WTC11 (cell line): ENCODE data around the gene PDE8A. TPM values are rescaled to one million over a fixed set of nuclear protein-coding genes. Genes with fewer than 3 reads are reported as not detected.

Experiments used
- ATAC-seq: fragments of 200-7000 bp; cut with Tn5 transposase; 2 replicates; pipeline ENCODE4 v1.10.0; 2021; ENCODE audit warnings: mild to moderate bottlenecking, moderate library complexity
- CTCF ChIA-PET: fragments of 300-600 bp; sonication (Branson Sonifier 250); formaldehyde crosslinking; loops from one replicate; lab custom pipeline; 2021; ENCODE audit warnings: antibody characterized with exemption; lab: Charles Lee
- POLR2A ChIA-PET: fragments of 350-600 bp; sonication (Branson Sonifier 250); formaldehyde crosslinking; loops from one replicate; lab custom pipeline; 2021; ENCODE audit warnings: antibody characterized with exemption; lab: Charles Lee
- DNase-seq: peaks from one replicate; pipeline ENCODE4 v3.0.0; 2021; ENCODE audit warnings: low spot score
- H3K27ac Mint-ChIP-seq: 2 replicates; pipeline ENCODE4 v1.8.0; 2021; ENCODE audit warnings: mixed read lengths
- H3K27me3 Mint-ChIP-seq: 2 replicates; pipeline ENCODE4 v1.8.0; 2021; ENCODE audit warnings: low read depth, mild to moderate bottlenecking, moderate library complexity, mixed read lengths
- H3K36me3 Mint-ChIP-seq: 2 replicates; pipeline ENCODE4 v1.8.0; 2021; ENCODE audit warnings: mixed read lengths
- H3K4me1 Mint-ChIP-seq: 2 replicates; pipeline ENCODE4 v1.8.0; 2022; ENCODE audit warnings: mixed read lengths
- H3K4me3 Mint-ChIP-seq: 2 replicates; pipeline ENCODE4 v1.8.0; 2021; ENCODE audit warnings: mild to moderate bottlenecking, moderate library complexity, mixed read lengths
- H3K9me3 Mint-ChIP-seq: 2 replicates; pipeline ENCODE4 v1.8.0; 2021; ENCODE audit warnings: mixed read lengths
- ESRRA ChIP-seq: sonication (generic); formaldehyde crosslinking; IDR thresholded peaks from 2 replicates; pipeline ENCODE4 v1.8.1; 2022; ENCODE audit warnings: mild to moderate bottlenecking, missing genetic modification reagents, borderline replicate concordance
- FOXP1 ChIP-seq: sonication (generic); formaldehyde crosslinking; IDR thresholded peaks from 2 replicates; pipeline ENCODE4 v1.8.0; 2022; ENCODE audit warnings: missing genetic modification reagents, mild to moderate bottlenecking, moderate library complexity, borderline replicate concordance
- HMGA2 ChIP-seq: fragments of 250-450 bp; sonication (Bioruptor Pico); IDR thresholded peaks from 2 replicates; pipeline ENCODE4 v1.4.0; 2021; ENCODE audit warnings: mild to moderate bottlenecking, moderate library complexity
- JAZF1 ChIP-seq: fragments of 250-450 bp; sonication (Bioruptor Pico); IDR thresholded peaks from 2 replicates; pipeline ENCODE4 v1.9.0; 2021; ENCODE audit warnings: moderate library complexity, mild to moderate bottlenecking, inconsistent platforms
- NFATC4 ChIP-seq: fragments of 250-450 bp; sonication (Bioruptor Pico); IDR thresholded peaks from 2 replicates; pipeline ENCODE4 v1.9.0; 2021; ENCODE audit warnings: mild to moderate bottlenecking
- NR2C2 ChIP-seq: sonication (generic); formaldehyde crosslinking; IDR thresholded peaks from 2 replicates; pipeline ENCODE4 v1.8.0; 2022; ENCODE audit warnings: mild to moderate bottlenecking, missing genetic modification reagents
- NR3C1 ChIP-seq: sonication (generic); formaldehyde crosslinking; conservative IDR thresholded peaks from 2 replicates; pipeline ENCODE4 v1.8.1; 2023; ENCODE audit warnings: low read depth, mild to moderate bottlenecking, missing genetic modification reagents
- PRRX2 ChIP-seq: fragments of 250-450 bp; sonication (Bioruptor Pico); IDR thresholded peaks from 2 replicates; pipeline ENCODE4 v1.8.0; 2021; ENCODE audit warnings: mild to moderate bottlenecking
- RORB ChIP-seq: fragments of 250-450 bp; sonication (Bioruptor Pico); IDR thresholded peaks from 2 replicates; pipeline ENCODE4 v1.9.0; 2021; ENCODE audit warnings: mild to moderate bottlenecking
- SMAD4 ChIP-seq: sonication (generic); formaldehyde crosslinking; IDR thresholded peaks from 2 replicates; pipeline ENCODE4 v1.8.0; 2022; ENCODE audit warnings: mild to moderate bottlenecking, missing genetic modification reagents
- USF1 ChIP-seq: sonication (generic); formaldehyde crosslinking; IDR thresholded peaks from 2 replicates; pipeline ENCODE4 v1.8.0; 2022; ENCODE audit warnings: mild to moderate bottlenecking, missing genetic modification reagents
- ZNF317 ChIP-seq: sonication (generic); formaldehyde crosslinking; IDR thresholded peaks from 2 replicates; pipeline ENCODE4 v1.8.1; 2023; ENCODE audit warnings: low read depth, mild to moderate bottlenecking, moderate library complexity, missing genetic modification reagents, borderline replicate concordance
- total RNA-seq: library from RNA; stranded (reverse); gene quantifications from 3 replicates; pipeline ENCODE4 v1.2.3, GENCODE V29; 2021
- TF ChIP-seq, protein P1 (sequence below): sonication (generic); formaldehyde crosslinking; IDR thresholded peaks from 2 replicates; pipeline ENCODE4 v1.8.0; 2023; ENCODE audit warnings: mild to moderate bottlenecking, missing genetic modification reagents
- TF ChIP-seq, protein P2 (sequence below): fragments of 250-450 bp; sonication (Bioruptor Pico); conservative IDR thresholded peaks from 2 replicates; pipeline ENCODE4 v1.9.0; 2021; ENCODE audit warnings: mild to moderate bottlenecking
- TF ChIP-seq, protein P3 (sequence below): fragments of 250-450 bp; sonication (Bioruptor Pico); IDR thresholded peaks from 2 replicates; pipeline ENCODE4 v1.9.0; 2021; ENCODE audit warnings: mild to moderate bottlenecking
- TF ChIP-seq, protein P4 (sequence below): sonication (generic); formaldehyde crosslinking; IDR thresholded peaks from 2 replicates; pipeline ENCODE4 v1.8.0; 2022; ENCODE audit warnings: missing genetic modification reagents
- TF ChIP-seq, protein P5 (sequence below): sonication (generic); formaldehyde crosslinking; IDR thresholded peaks from 2 replicates; pipeline ENCODE4 v1.8.0; 2022; ENCODE audit warnings: mild to moderate bottlenecking, missing genetic modification reagents

The PDE8A gene
- total RNA-seq, 1 experiment from 2014 or later = 13.9 TPM

DNA sequence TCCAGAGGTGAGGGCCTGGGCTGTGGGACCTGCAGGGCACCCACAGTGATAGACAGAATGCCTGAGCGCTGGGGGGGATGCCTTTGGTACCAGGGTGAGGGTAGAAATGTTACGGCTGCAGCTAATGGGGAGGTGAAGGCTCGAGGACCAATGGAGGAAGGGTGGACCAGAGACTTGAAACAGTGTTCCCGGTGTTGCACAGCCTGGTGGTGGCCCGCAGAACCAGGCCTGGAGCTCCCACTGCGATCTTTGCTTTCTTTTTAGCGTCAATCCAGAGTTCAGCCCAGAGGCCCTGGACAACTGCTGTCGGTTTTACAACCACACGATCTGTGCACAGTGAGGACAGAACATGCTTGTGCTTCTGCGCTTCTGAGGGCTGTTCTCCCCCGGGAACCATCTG lies 36.8 kb upstream of the PDE8A start (continued):
- TF ChIP-seq, protein P1, sequence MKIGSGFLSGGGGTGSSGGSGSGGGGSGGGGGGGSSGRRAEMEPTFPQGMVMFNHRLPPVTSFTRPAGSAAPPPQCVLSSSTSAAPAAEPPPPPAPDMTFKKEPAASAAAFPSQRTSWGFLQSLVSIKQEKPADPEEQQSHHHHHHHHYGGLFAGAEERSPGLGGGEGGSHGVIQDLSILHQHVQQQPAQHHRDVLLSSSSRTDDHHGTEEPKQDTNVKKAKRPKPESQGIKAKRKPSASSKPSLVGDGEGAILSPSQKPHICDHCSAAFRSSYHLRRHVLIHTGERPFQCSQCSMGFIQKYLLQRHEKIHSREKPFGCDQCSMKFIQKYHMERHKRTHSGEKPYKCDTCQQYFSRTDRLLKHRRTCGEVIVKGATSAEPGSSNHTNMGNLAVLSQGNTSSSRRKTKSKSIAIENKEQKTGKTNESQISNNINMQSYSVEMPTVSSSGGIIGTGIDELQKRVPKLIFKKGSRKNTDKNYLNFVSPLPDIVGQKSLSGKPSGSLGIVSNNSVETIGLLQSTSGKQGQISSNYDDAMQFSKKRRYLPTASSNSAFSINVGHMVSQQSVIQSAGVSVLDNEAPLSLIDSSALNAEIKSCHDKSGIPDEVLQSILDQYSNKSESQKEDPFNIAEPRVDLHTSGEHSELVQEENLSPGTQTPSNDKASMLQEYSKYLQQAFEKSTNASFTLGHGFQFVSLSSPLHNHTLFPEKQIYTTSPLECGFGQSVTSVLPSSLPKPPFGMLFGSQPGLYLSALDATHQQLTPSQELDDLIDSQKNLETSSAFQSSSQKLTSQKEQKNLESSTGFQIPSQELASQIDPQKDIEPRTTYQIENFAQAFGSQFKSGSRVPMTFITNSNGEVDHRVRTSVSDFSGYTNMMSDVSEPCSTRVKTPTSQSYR (CRISPR knock-in tag) = no peak
- TF ChIP-seq, protein P2, sequence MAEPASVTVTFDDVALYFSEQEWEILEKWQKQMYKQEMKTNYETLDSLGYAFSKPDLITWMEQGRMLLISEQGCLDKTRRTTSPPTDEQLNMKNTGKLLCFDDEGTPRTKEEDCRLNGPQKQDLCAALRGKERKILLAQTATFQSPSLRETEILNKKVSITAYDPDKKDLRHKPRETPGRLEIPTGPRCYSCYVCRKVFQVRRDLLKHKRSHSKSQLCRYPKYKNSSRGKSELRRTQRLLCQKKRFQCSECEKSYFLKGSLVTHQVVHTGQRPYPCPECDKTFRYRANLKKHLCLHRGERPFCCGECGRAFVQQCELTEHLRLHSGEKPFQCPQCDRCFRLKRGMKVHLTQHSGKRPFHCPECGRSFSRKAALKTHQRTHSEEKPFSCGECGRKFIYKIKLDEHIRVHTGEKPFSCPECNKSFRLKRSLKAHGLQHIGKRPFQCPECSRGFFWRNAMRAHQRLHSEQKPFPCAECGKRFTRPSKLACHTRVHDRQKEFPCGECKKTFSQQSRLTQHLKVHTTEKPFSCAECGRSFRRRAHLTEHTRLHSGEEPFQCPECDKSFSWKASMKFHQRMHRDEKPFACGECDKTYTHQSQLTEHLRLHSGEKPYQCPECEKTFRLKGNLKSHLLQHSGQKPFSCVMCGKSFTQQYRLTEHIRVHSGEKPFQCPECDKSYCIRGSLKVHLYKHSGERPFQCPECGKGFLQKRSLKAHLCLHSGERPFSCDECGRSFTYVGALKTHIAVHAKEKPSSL (CRISPR knock-in tag) = no peak
- no peak for TF ChIP-seq NR3C1 (CRISPR knock-in tag)
- TF ChIP-seq, protein P3, sequence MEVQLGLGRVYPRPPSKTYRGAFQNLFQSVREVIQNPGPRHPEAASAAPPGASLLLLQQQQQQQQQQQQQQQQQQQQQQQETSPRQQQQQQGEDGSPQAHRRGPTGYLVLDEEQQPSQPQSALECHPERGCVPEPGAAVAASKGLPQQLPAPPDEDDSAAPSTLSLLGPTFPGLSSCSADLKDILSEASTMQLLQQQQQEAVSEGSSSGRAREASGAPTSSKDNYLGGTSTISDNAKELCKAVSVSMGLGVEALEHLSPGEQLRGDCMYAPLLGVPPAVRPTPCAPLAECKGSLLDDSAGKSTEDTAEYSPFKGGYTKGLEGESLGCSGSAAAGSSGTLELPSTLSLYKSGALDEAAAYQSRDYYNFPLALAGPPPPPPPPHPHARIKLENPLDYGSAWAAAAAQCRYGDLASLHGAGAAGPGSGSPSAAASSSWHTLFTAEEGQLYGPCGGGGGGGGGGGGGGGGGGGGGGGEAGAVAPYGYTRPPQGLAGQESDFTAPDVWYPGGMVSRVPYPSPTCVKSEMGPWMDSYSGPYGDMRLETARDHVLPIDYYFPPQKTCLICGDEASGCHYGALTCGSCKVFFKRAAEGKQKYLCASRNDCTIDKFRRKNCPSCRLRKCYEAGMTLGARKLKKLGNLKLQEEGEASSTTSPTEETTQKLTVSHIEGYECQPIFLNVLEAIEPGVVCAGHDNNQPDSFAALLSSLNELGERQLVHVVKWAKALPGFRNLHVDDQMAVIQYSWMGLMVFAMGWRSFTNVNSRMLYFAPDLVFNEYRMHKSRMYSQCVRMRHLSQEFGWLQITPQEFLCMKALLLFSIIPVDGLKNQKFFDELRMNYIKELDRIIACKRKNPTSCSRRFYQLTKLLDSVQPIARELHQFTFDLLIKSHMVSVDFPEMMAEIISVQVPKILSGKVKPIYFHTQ = no peak

- no peak for ATAC-seq
- CTCF ChIA-PET = no interaction called here
- no peaks in the 10 kb centered on the region; the same call in 1 of the 2 replicates for H3K27me3 Mint-ChIP-seq
- H3K9me3 Mint-ChIP-seq = no peaks in the 10 kb centered on the region
- no peak overlapping the region for H3K27ac Mint-ChIP-seq
- DNase-seq = no peak
- H3K4me3 Mint-ChIP-seq = no peak overlapping the region
- no peak for TF ChIP-seq ZNF317
- no peak for TF ChIP-seq NR2C2 (CRISPR knock-in tag)
- TF ChIP-seq PRRX2 = no peak
- no peak for TF ChIP-seq HMGA2 (CRISPR knock-in tag)
- no peak for TF ChIP-seq ESRRA (CRISPR knock-in tag)
- TF ChIP-seq, protein P4, sequence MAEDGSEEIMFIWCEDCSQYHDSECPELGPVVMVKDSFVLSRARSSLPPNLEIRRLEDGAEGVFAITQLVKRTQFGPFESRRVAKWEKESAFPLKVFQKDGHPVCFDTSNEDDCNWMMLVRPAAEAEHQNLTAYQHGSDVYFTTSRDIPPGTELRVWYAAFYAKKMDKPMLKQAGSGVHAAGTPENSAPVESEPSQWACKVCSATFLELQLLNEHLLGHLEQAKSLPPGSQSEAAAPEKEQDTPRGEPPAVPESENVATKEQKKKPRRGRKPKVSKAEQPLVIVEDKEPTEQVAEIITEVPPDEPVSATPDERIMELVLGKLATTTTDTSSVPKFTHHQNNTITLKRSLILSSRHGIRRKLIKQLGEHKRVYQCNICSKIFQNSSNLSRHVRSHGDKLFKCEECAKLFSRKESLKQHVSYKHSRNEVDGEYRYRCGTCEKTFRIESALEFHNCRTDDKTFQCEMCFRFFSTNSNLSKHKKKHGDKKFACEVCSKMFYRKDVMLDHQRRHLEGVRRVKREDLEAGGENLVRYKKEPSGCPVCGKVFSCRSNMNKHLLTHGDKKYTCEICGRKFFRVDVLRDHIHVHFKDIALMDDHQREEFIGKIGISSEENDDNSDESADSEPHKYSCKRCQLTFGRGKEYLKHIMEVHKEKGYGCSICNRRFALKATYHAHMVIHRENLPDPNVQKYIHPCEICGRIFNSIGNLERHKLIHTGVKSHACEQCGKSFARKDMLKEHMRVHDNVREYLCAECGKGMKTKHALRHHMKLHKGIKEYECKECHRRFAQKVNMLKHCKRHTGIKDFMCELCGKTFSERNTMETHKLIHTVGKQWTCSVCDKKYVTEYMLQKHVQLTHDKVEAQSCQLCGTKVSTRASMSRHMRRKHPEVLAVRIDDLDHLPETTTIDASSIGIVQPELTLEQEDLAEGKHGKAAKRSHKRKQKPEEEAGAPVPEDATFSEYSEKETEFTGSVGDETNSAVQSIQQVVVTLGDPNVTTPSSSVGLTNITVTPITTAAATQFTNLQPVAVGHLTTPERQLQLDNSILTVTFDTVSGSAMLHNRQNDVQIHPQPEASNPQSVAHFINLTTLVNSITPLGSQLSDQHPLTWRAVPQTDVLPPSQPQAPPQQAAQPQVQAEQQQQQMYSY = no peak
- TF ChIP-seq, protein P5, sequence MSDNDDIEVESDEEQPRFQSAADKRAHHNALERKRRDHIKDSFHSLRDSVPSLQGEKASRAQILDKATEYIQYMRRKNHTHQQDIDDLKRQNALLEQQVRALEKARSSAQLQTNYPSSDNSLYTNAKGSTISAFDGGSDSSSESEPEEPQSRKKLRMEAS (CRISPR knock-in tag) = no peak
- TF ChIP-seq USF1 (CRISPR knock-in tag) = no peak
- no peak for TF ChIP-seq JAZF1 (CRISPR knock-in tag)
- no peak for TF ChIP-seq RORB (CRISPR knock-in tag)
- TF ChIP-seq SMAD4 = no peak
- TF ChIP-seq NFATC4 (CRISPR knock-in tag) = no peak
- no peak for TF ChIP-seq FOXP1
- TF ChIP-seq, all 79 proteins: peak for 0
- Mint-ChIP-seq H3K4me1 (no peaks in the 10 kb centered on the region), H3K36me3 (no peaks in the 10 kb centered on the region)
- POLR2A ChIA-PET = no interaction called here
Measured at GRCh38 chr15:84946772-84947489, 34.7 kb upstream of the PDE8A start.
